HCT116 (cell line): ENCODE results near the gene HOXC6. TPM values are rescaled to one million over a fixed set of nuclear protein-coding genes. Genes with fewer than 3 reads are reported as not detected.

Source experiments
- ATAC-seq: fragments of 200-7000 bp; cut with Tn5 transposase; 2 replicates; pipeline ENCODE4 v1.9.1; 2020; ENCODE audit warnings: mild to moderate bottlenecking, moderate library complexity
- BruUV-seq: library from RNA; stranded (reverse); fragments of 400-500 nt; replicated peaks from 2 replicates; lab custom pipeline; 2021; lab: Mats Ljungman, UMichigan
- CTCF ChIA-PET: fragments of 300-600 bp; sonication (Branson Sonifier 250); formaldehyde crosslinking; loops from one replicate; lab custom pipeline; 2021; ENCODE audit warnings: antibody characterized with exemption; lab: Charles Lee
- POLR2A ChIA-PET: fragments of 300-600, 350-600 bp; sonication (Branson Sonifier 250); formaldehyde crosslinking; loops from one replicate; lab custom pipeline; 2021; ENCODE audit warnings: antibody characterized with exemption; lab: Charles Lee
- RAD21 ChIA-PET, 2 experiments: fragments of 300-600 bp; sonication (Branson Sonifier 250); formaldehyde crosslinking; loops; one replicate each; lab custom pipeline; 2023; ENCODE audit warnings: low total read pairs in 2 of 2; ENCODE audit not compliant: uncharacterized antibody in 2 of 2, unreplicated experiment in 2 of 2, low non-redundant PET in 1 of 2; lab: Charles Lee
- DNase-seq: peaks from one replicate; pipeline ENCODE4 v3.0.0-alpha.2; 2010; ENCODE audit warnings: low read depth, low spot score
- H2AFZ ChIP-seq: fragments of 200-600 bp; shearing (Covaris generic), sonication (generic); 2 replicates; pipeline ENCODE4 v1.6.1; 2017; ENCODE audit warnings: low read depth, mixed run types, mixed read lengths, antibody characterized with exemption, low read length; ENCODE audit not compliant: poor library complexity, severe bottlenecking
- H3K27ac ChIP-seq: 2 replicates; pipeline ENCODE4 v1.5.1; 2012; ENCODE audit warnings: low read depth, low read length
- H3K27me3 ChIP-seq: fragments of 200-600 bp; sonication (generic); 2 replicates; pipeline ENCODE4 v1.6.1; 2016; ENCODE audit warnings: mixed run types, low read length, mixed read lengths; ENCODE audit not compliant: insufficient read depth
- H3K36me3 ChIP-seq, 2 experiments: fragments of 200-500 bp in 1 of 2; fragments of 200-600 bp in 1 of 2; sonication (Bioruptor generic) in 1 of 2; sonication (generic) in 1 of 2; 2 replicates each; pipeline versions ENCODE4 v1.5.1 to v1.6.1; 2014 to 2016; ENCODE audit warnings: low read length in 2 of 2, inconsistent platforms in 1 of 2, mixed read lengths in 1 of 2, mixed run types in 1 of 2; ENCODE audit not compliant: insufficient read depth in 2 of 2, control insufficient read depth in 1 of 2
- H3K4me1 ChIP-seq, 2 experiments: fragments of 200-600 bp in 1 of 2; sonication (generic) in 1 of 2; 2 replicates each; pipeline versions ENCODE4 v1.5.1 to v1.6.1; 2012 to 2017; ENCODE audit warnings: low read length in 2 of 2, inconsistent platforms in 1 of 2, mild to moderate bottlenecking in 1 of 2, mixed read lengths in 1 of 2, mixed run types in 1 of 2, moderate library complexity in 1 of 2; ENCODE audit not compliant: insufficient read depth in 2 of 2, control insufficient read depth in 1 of 2
- H3K4me2 ChIP-seq: fragments of 200-600 bp; sonication (generic); 2 replicates; pipeline ENCODE4 v1.6.1; 2017; ENCODE audit warnings: mixed run types, low read length, mixed read lengths
- H3K4me3 ChIP-seq, 2 experiments: fragments of 200-600 bp in 1 of 2; sonication (generic) in 1 of 2; replicated peaks in 1 of 2; 2 replicates each; pipeline ENCODE4 v1.5.1; 2011 to 2016; ENCODE audit warnings: low read length in 2 of 2, control low read depth in 1 of 2, low read depth in 1 of 2, mild to moderate bottlenecking in 1 of 2, mixed read lengths in 1 of 2, mixed run types in 1 of 2
- H3K79me2 ChIP-seq: fragments of 200-600 bp; sonication (generic); 2 replicates; pipeline ENCODE4 v1.6.1; 2017; ENCODE audit warnings: mild to moderate bottlenecking, mixed run types, low read length, moderate library complexity, mixed read lengths; ENCODE audit not compliant: insufficient read depth
- H3K9ac ChIP-seq: fragments of 200-600 bp; sonication (generic); 2 replicates; pipeline ENCODE4 v1.6.1; 2016; ENCODE audit warnings: low read length, mixed read lengths
- H3K9me2 ChIP-seq: fragments of 200-600 bp; sonication (generic), shearing (Covaris generic); 2 replicates; pipeline ENCODE4 v1.6.1; 2017; ENCODE audit warnings: mixed run types, mild to moderate bottlenecking, moderate library complexity; ENCODE audit not compliant: insufficient read depth
- H3K9me3 ChIP-seq, 2 experiments: fragments of 200-500 bp in 1 of 2; fragments of 200-600 bp in 1 of 2; sonication (Bioruptor generic) in 1 of 2; sonication (generic) in 1 of 2; 2 replicates each; pipeline ENCODE4 v1.6.1; 2014 to 2017; ENCODE audit warnings: low read length in 2 of 2, mixed read lengths in 2 of 2, inconsistent platforms in 1 of 2, low read depth in 1 of 2, mild to moderate bottlenecking in 1 of 2, mixed run types in 1 of 2, moderate library complexity in 1 of 2; ENCODE audit not compliant: control insufficient read depth in 1 of 2, insufficient read depth in 1 of 2
- H4K20me1 ChIP-seq: fragments of 200-600 bp; sonication (generic), shearing (Covaris generic); 2 replicates; pipeline ENCODE4 v1.6.1; 2017; ENCODE audit warnings: mixed run types, mild to moderate bottlenecking, moderate library complexity; ENCODE audit not compliant: insufficient read depth
- CBX3 ChIP-seq: IDR thresholded peaks from 2 replicates; pipeline ENCODE4 v1.6.1; 2012; ENCODE audit warnings: low read depth
- CEBPB ChIP-seq: IDR thresholded peaks from 2 replicates; pipeline ENCODE4 v1.6.1; 2012; ENCODE audit warnings: low read depth
- CTCF ChIP-seq, 3 experiments: fragments of 200-600 bp in 1 of 3; sonication (generic) in 1 of 3; IDR thresholded peaks in 2 of 3; conservative IDR thresholded peaks in 1 of 3; 2 replicates each; pipeline ENCODE4 v1.5.1; 2012 to 2017; ENCODE audit warnings: low read depth in 2 of 3, low read length in 2 of 3, antibody characterized with exemption in 1 of 3, borderline replicate concordance in 1 of 3, control low read depth in 1 of 3, mild to moderate bottlenecking in 1 of 3, mixed read lengths in 1 of 3, mixed run types in 1 of 3, moderate library complexity in 1 of 3; ENCODE audit not compliant: insufficient read depth in 1 of 3
- EGR1 ChIP-seq: IDR thresholded peaks from 2 replicates; pipeline ENCODE4 v1.6.1; 2012; ENCODE audit warnings: low read depth
- ELF1 ChIP-seq: IDR thresholded peaks from 2 replicates; pipeline ENCODE4 v1.6.1; 2012; ENCODE audit warnings: low read depth, borderline replicate concordance
- EZH2 ChIP-seq: fragments of 200-600 bp; sonication (generic); IDR thresholded peaks from 2 replicates; pipeline ENCODE4 v1.6.1; 2017; ENCODE audit warnings: antibody characterized with exemption, mixed run types
- EZH2phosphoT487 ChIP-seq: fragments of 200-600 bp; IDR thresholded peaks from 2 replicates; pipeline ENCODE4 v1.6.1; 2018; ENCODE audit warnings: antibody characterized with exemption, borderline replicate concordance
- MAX ChIP-seq: IDR thresholded peaks from 2 replicates; pipeline ENCODE4 v1.6.1; 2012
- POLR2AphosphoS5 ChIP-seq: IDR thresholded peaks from 2 replicates; pipeline ENCODE4 v1.6.1; 2011; ENCODE audit warnings: mild to moderate bottlenecking, low read depth, low read length, moderate library complexity
- RAD21 ChIP-seq: IDR thresholded peaks from 2 replicates; pipeline ENCODE4 v1.6.1; 2012; ENCODE audit warnings: low read depth, mild to moderate bottlenecking
- REST ChIP-seq: IDR thresholded peaks from 2 replicates; pipeline ENCODE4 v1.6.1; 2012; ENCODE audit warnings: low read depth
- SIN3A ChIP-seq: IDR thresholded peaks from 2 replicates; pipeline ENCODE4 v1.6.1; 2012; ENCODE audit warnings: low read depth
- SRF ChIP-seq: IDR thresholded peaks from 2 replicates; pipeline ENCODE4 v1.6.1; 2012; ENCODE audit warnings: low read depth
- TCF7L2 ChIP-seq: IDR thresholded peaks from 2 replicates; pipeline ENCODE4 v1.7.0; 2011; ENCODE audit warnings: borderline replicate concordance, inconsistent platforms; ENCODE audit not compliant: insufficient read depth, insufficient read length; ENCODE audit errors: extremely low read depth
- YY1 ChIP-seq: IDR thresholded peaks from 2 replicates; pipeline ENCODE4 v1.6.1; 2011; ENCODE audit warnings: low read length, low read depth, moderate library complexity, mild to moderate bottlenecking; ENCODE audit not compliant: insufficient replicate concordance; ENCODE audit errors: extremely low read depth
- ZBTB33 ChIP-seq: IDR thresholded peaks from 2 replicates; pipeline ENCODE4 v1.6.1; 2011; ENCODE audit warnings: mild to moderate bottlenecking, low read length, moderate library complexity; ENCODE audit not compliant: insufficient replicate concordance; ENCODE audit errors: extremely low read depth
- ZNF274 ChIP-seq: fragments of 200-500 bp; sonication (Bioruptor generic); IDR thresholded peaks from 2 replicates; pipeline ENCODE4 v1.6.1; 2014; ENCODE audit warnings: mild to moderate bottlenecking, low read depth, low read length, inconsistent platforms
- intact Hi-C: fragments of 100-400 bp; cut with micrococcal nuclease; formaldehyde crosslinking; loops from 2 replicates; pipeline ENCODE4 v1.10.0; 2022
- total RNA-seq: library from RNA; stranded (reverse); gene quantifications from one replicate; pipeline ENCODE4 v1.2.1, GENCODE V29; 2021; ENCODE audit not compliant: unreplicated experiment

The HOXC6 gene
- total RNA-seq, 1 experiment from 2014 or later = 3.1 TPM

GRCh38 chr12:54040648-54041047 is 12.4 kb downstream of the HOXC6 start:
- H3K9me2 ChIP-seq = no peaks in the 10 kb centered on the region
- no peaks in the 10 kb centered on the region for H4K20me1 ChIP-seq
- RAD21 ChIA-PET = no interaction called here
- intact Hi-C loops = no loop called here
- no peak for TF ChIP-seq TCF7L2
- TF ChIP-seq EZH2 = no peak
- TF ChIP-seq EZH2phosphoT487 = no peak
- no peak for TF ChIP-seq MAX
- TF ChIP-seq CEBPB = no peak
- no peak for TF ChIP-seq SIN3A
- no peak for TF ChIP-seq POLR2AphosphoS5
- no peak for TF ChIP-seq EGR1
- TF ChIP-seq ELF1 = no peak
- no peak for TF ChIP-seq YY1
- no peak for TF ChIP-seq CTCF (IDR thresholded peaks at IDR 0.05 in 2 of 3, conservative IDR thresholded peaks at IDR 0.05 in 1 of 3; ENCODE audit: borderline replicate concordance in 1 of 3, insufficient read depth in 1 of 3, low read depth in 2 of 3, low read length in 2 of 3)
- TF ChIP-seq ZNF274 = no peak
- TF ChIP-seq CBX3 = no peak
- no peak for TF ChIP-seq ZBTB33
- no peak for TF ChIP-seq RAD21
- TF ChIP-seq REST = no peak
- no peak for TF ChIP-seq SRF
- H3K36me3 ChIP-seq = no peaks in the 10 kb centered on the region
- H3K4me1 ChIP-seq = peaks cover 0 to 12% of the 10 kb centered on the region in 2 experiments; a peak in 3 of 4 replicates
- no peak overlapping the region for H3K4me3 ChIP-seq
- H3K9ac ChIP-seq = no peak overlapping the region
- no peaks in the 10 kb centered on the region for H3K9me3 ChIP-seq
- BruUV-seq = no TSS peak
- no peaks in the 10 kb centered on the region for H3K27me3 ChIP-seq
- H2AFZ ChIP-seq = no peak overlapping the region
- CTCF ChIA-PET = interaction anchor here (1.1 to 1.3 kb wide), 2 partner anchors 23 to 151 kb away, joined by 3 to 4 read pairs; no protein-coding TSS in a partner anchor
- H3K4me2 ChIP-seq = no peak overlapping the region
- DNase-seq (no peak), ATAC-seq (no peak)
- POLR2A ChIA-PET = no interaction called here
- no peak overlapping the region for H3K27ac ChIP-seq
- no peaks in the 10 kb centered on the region for H3K79me2 ChIP-seq
